Measurements from ENCODE around the gene HSPB1.

DNA sequence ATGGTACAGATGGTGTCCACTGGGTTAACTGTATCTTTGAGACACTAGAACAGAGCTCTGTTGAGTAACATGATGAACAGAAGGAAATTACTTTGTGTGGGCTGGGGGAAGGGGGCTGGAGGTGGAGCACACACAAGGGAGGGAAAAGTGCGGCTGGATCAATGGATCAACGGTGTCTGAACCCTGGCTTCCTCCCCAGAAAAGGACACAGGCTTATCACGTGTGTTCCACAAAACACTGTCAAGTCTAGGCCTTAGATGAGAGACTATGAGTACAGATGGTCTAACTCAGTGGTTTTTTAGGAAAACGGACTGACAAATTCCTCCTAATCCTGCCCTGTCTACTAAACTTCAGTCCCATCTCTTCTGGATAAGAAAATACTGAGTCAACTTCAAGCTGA lies 27.8 kb downstream of the HSPB1 start:
- TF ChIP-seq, protein P1, sequence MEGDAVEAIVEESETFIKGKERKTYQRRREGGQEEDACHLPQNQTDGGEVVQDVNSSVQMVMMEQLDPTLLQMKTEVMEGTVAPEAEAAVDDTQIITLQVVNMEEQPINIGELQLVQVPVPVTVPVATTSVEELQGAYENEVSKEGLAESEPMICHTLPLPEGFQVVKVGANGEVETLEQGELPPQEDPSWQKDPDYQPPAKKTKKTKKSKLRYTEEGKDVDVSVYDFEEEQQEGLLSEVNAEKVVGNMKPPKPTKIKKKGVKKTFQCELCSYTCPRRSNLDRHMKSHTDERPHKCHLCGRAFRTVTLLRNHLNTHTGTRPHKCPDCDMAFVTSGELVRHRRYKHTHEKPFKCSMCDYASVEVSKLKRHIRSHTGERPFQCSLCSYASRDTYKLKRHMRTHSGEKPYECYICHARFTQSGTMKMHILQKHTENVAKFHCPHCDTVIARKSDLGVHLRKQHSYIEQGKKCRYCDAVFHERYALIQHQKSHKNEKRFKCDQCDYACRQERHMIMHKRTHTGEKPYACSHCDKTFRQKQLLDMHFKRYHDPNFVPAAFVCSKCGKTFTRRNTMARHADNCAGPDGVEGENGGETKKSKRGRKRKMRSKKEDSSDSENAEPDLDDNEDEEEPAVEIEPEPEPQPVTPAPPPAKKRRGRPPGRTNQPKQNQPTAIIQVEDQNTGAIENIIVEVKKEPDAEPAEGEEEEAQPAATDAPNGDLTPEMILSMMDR (IDR thresholded peaks at IDR 0.05) = no peak
- TF ChIP-seq EP300 (IDR thresholded peaks at IDR 0.05) (no peak), POLR2A (IDR thresholded peaks at IDR 0.05) (no peak), POLR2AphosphoS5 (IDR thresholded peaks at IDR 0.05) (no peak)
